Activated naive CD4-positive, alpha-beta T cell treated with anti-CD3 and anti-CD28 coated beads for 36 hours (primary cell): ENCODE measurements around the gene SMIM10L2A. TPM values are rescaled to one million over a fixed set of nuclear protein-coding genes. Genes with fewer than 3 reads are reported as not detected.
A peak's percentile ranks its signal among the peaks of the same experiment; 100 is the strongest.

Experiments
- CTCF ChIA-PET: fragments of 350-600 bp; sonication (Branson Sonifier 250); formaldehyde crosslinking; loops from one replicate; lab custom pipeline; 2021; ENCODE audit warnings: antibody characterized with exemption; lab: Charles Lee
- DNase-seq: peaks from one replicate; pipeline ENCODE4 v3.0.0-alpha.2; 2020
- H3K27ac Mint-ChIP-seq: one replicate; pipeline ENCODE4 v1.8.0; 2021; ENCODE audit warnings: mild to moderate bottlenecking, mixed read lengths
- H3K27me3 Mint-ChIP-seq: one replicate; pipeline ENCODE4 v1.8.0; 2021; ENCODE audit warnings: low read depth, mixed read lengths
- H3K36me3 Mint-ChIP-seq: one replicate; pipeline ENCODE4 v1.8.0; 2021; ENCODE audit warnings: low read depth, mixed read lengths
- H3K4me1 Mint-ChIP-seq: one replicate; pipeline ENCODE4 v1.8.0; 2021; ENCODE audit warnings: low read depth, mixed read lengths
- H3K4me3 Mint-ChIP-seq: one replicate; pipeline ENCODE4 v1.8.0; 2021; ENCODE audit warnings: mild to moderate bottlenecking, moderate library complexity, mixed read lengths
- H3K9me3 Mint-ChIP-seq: one replicate; pipeline ENCODE4 v1.8.0; 2021; ENCODE audit warnings: mixed read lengths
- intact Hi-C: fragments of 100-400 bp; cut with micrococcal nuclease; formaldehyde crosslinking; loops from one replicate; pipeline ENCODE4 v1.15.1; 2023
- total RNA-seq, 2 experiments: library from RNA; stranded (reverse); gene quantifications; one replicate each; pipeline ENCODE4 v1.2.3, GENCODE V29; 2021

Gene SMIM10L2A
- total RNA-seq, 2 experiments from 2014 or later = 0.40 to 0.41 TPM

GRCh38 chrX:135425026-135425965 is 3.6 kb downstream of the SMIM10L2A start:
- Mint-ChIP-seq H3K27me3 (peaks cover 6% of the 10 kb centered on the region), H3K27ac (no peak overlapping the region), H3K4me1 (peaks cover 6% of the 10 kb centered on the region), H3K9me3 (peaks cover under 1% of the 10 kb centered on the region), H3K36me3 (no peaks in the 10 kb centered on the region), H3K4me3 (no peak overlapping the region)
- intact Hi-C loops = no loop called here
- CTCF ChIA-PET = no interaction called here
- no peak for DNase-seq

GRCh38 chrX:135429429-135429828 is 7.7 kb downstream of the SMIM10L2A start:
- H3K27ac Mint-ChIP-seq = no peak overlapping the region
- no peaks in the 10 kb centered on the region for H3K36me3 Mint-ChIP-seq
- no peak overlapping the region for H3K4me3 Mint-ChIP-seq
- H3K27me3 Mint-ChIP-seq = peaks cover 6% of the 10 kb centered on the region
- peaks cover 10% of the 10 kb centered on the region for H3K4me1 Mint-ChIP-seq
- peaks cover 12% of the 10 kb centered on the region for H3K9me3 Mint-ChIP-seq
- no peak for DNase-seq
- intact Hi-C loops = no loop called here
- CTCF ChIA-PET = interaction anchor here (0.6 kb wide), 1 partner anchor 563 kb away, joined by 4 read pairs; no protein-coding TSS in a partner anchor

- H3K27me3 Mint-ChIP-seq = peaks cover 6% of the 10 kb centered on the region
- intact Hi-C loops = no loop called here
- no peak for DNase-seq
- H3K4me3 Mint-ChIP-seq = no peak overlapping the region
- H3K27ac Mint-ChIP-seq = peak overlapping the region; percentile 24
- no peaks in the 10 kb centered on the region for H3K36me3 Mint-ChIP-seq
- H3K4me1 Mint-ChIP-seq = peaks cover 10% of the 10 kb centered on the region
- CTCF ChIA-PET = no interaction called here
- peaks cover 12% of the 10 kb centered on the region for H3K9me3 Mint-ChIP-seq
Measured at GRCh38 chrX:135431886-135432285, 10.1 kb downstream of the SMIM10L2A start.

GRCh38 chrX:135432453-135432852 is 10.7 kb downstream of the SMIM10L2A start:
- Mint-ChIP-seq H3K9me3 (peaks cover 12% of the 10 kb centered on the region), H3K27ac (no peak overlapping the region), H3K36me3 (no peaks in the 10 kb centered on the region), H3K4me1 (peaks cover 10% of the 10 kb centered on the region), H3K27me3 (peaks cover 6% of the 10 kb centered on the region), H3K4me3 (no peak overlapping the region)
- intact Hi-C loops = no loop called here
- CTCF ChIA-PET = no interaction called here
- no peak for DNase-seq

GRCh38 chrX:135432881-135433521 is 11.3 kb downstream of the SMIM10L2A start:
- CTCF ChIA-PET = no interaction called here

GRCh38 chrX:135433531-135434257 is 11.9 kb downstream of the SMIM10L2A start:
- H3K27ac Mint-ChIP-seq = no peak overlapping the region
- H3K27me3 Mint-ChIP-seq = peaks cover 6% of the 10 kb centered on the region
- intact Hi-C loops = no loop called here
- CTCF ChIA-PET = no interaction called here
- peaks cover 10% of the 10 kb centered on the region for H3K4me1 Mint-ChIP-seq
- H3K36me3 Mint-ChIP-seq = no peaks in the 10 kb centered on the region
- no peak overlapping the region for H3K4me3 Mint-ChIP-seq
- DNase-seq = no peak
- H3K9me3 Mint-ChIP-seq = peaks cover 12% of the 10 kb centered on the region

More at GRCh38 chrX:135432881-135433521, 11.3 kb downstream of the SMIM10L2A start:
- Mint-ChIP-seq H3K9me3 (peaks cover 12% of the 10 kb centered on the region), H3K27ac (no peak overlapping the region), H3K36me3 (no peaks in the 10 kb centered on the region), H3K27me3 (peaks cover 6% of the 10 kb centered on the region), H3K4me1 (peaks cover 10% of the 10 kb centered on the region), H3K4me3 (no peak overlapping the region)
- intact Hi-C loops = no loop called here
- no peak for DNase-seq

GRCh38 chrX:135434258-135435138 is 12.8 kb downstream of the SMIM10L2A start:
- DNase-seq = no peak
- intact Hi-C loops = no loop called here
- no peak overlapping the region for H3K27ac Mint-ChIP-seq

GRCh38 chrX:135435139-135435922 is 13.6 kb downstream of the SMIM10L2A start:
- no peak overlapping the region for H3K27ac Mint-ChIP-seq
- H3K9me3 Mint-ChIP-seq = peaks cover 11% of the 10 kb centered on the region
- peaks cover 10% of the 10 kb centered on the region for H3K4me1 Mint-ChIP-seq
- CTCF ChIA-PET = no interaction called here
- intact Hi-C loops = no loop called here
- no peaks in the 10 kb centered on the region for H3K27me3 Mint-ChIP-seq
- no peak for DNase-seq
- H3K36me3 Mint-ChIP-seq = no peaks in the 10 kb centered on the region
- no peak overlapping the region for H3K4me3 Mint-ChIP-seq

More at GRCh38 chrX:135434258-135435138, 12.8 kb downstream of the SMIM10L2A start:
- CTCF ChIA-PET = no interaction called here
- Mint-ChIP-seq H3K9me3 (peaks cover 12% of the 10 kb centered on the region), H3K27me3 (peaks cover 4% of the 10 kb centered on the region), H3K4me3 (no peak overlapping the region), H3K4me1 (peaks cover 10% of the 10 kb centered on the region), H3K36me3 (no peaks in the 10 kb centered on the region)

GRCh38 chrX:135435933-135436332 is 14.2 kb downstream of the SMIM10L2A start:
- Mint-ChIP-seq H3K4me1 (peaks cover 10% of the 10 kb centered on the region), H3K4me3 (no peak overlapping the region), H3K27ac (no peak overlapping the region), H3K36me3 (no peaks in the 10 kb centered on the region), H3K9me3 (peaks cover 8% of the 10 kb centered on the region), H3K27me3 (no peaks in the 10 kb centered on the region)
- CTCF ChIA-PET = no interaction called here
- no peak for DNase-seq
- intact Hi-C loops = no loop called here

GRCh38 chrX:135436456-135436855 is 14.7 kb downstream of the SMIM10L2A start:
- no peak for DNase-seq
- Mint-ChIP-seq H3K4me1 (peaks cover 8% of the 10 kb centered on the region), H3K27me3 (no peaks in the 10 kb centered on the region), H3K36me3 (no peaks in the 10 kb centered on the region), H3K4me3 (no peak overlapping the region), H3K27ac (no peak overlapping the region), H3K9me3 (peaks cover 3% of the 10 kb centered on the region)
- CTCF ChIA-PET = no interaction called here
- intact Hi-C loops = no loop called here
